Right atrium auricular region (tissue), 2 donors: ENCODE results near the gene SMURF2. TPM values are rescaled to one million over a fixed set of nuclear protein-coding genes. Genes with fewer than 3 reads are reported as not detected.

Experiments used
- DNase-seq: peaks from one replicate; pipeline ENCODE4 v3.0.0-alpha.2; 2019; ENCODE audit warnings: low spot score
- H3K27ac ChIP-seq, 2 donors: fragments of 200-600 bp; sonication (generic); 1 replicate in 1 of 2; 2 replicates in 1 of 2; pipeline ENCODE4 v1.5.1; 2016 to 2019
- H3K27me3 ChIP-seq, 2 donors: fragments of 200-600 bp; sonication (generic); one replicate each; pipeline versions ENCODE4 v1.5.1 to v1.6.0; 2017 to 2019
- H3K36me3 ChIP-seq: fragments of 200-600 bp; sonication (generic); one replicate; pipeline ENCODE4 v1.5.1; 2016
- H3K4me1 ChIP-seq, 2 donors: fragments of 200-600 bp; sonication (generic); one replicate each; pipeline versions ENCODE4 v1.5.1 to v1.6.0; 2017 to 2019
- H3K4me3 ChIP-seq, 2 donors: fragments of 200-600 bp; sonication (generic); 1 replicate in 1 of 2; 2 replicates in 1 of 2; pipeline ENCODE4 v1.5.1; 2017 to 2019; ENCODE audit warnings: mild to moderate bottlenecking in 1 of 2, moderate library complexity in 1 of 2
- H3K9me3 ChIP-seq, 2 donors: fragments of 200-600 bp; sonication (generic); one replicate each; pipeline ENCODE4 v1.5.1; 2019
- CTCF ChIP-seq, 2 donors: fragments of 200-600 bp; sonication (generic); IDR thresholded peaks; one replicate each; pipeline ENCODE4 v1.5.1; 2019; ENCODE audit warnings: antibody characterized with exemption in 2 of 2
- total RNA-seq, 2 donors: library from RNA; depleted of rRNA; stranded (reverse); fragments of >200 nt; gene quantifications; one replicate each; pipeline ENCODE4 v1.1.0, GENCODE V29; 2016

Gene SMURF2
- total RNA-seq, 2 donors from 2014 or later, result 12.6 to 15.3 TPM

- no peaks in the 10 kb centered on the region for H3K4me1 ChIP-seq
- DNase-seq, result no peak
- no peaks in the 10 kb centered on the region for H3K9me3 ChIP-seq
- H3K27ac ChIP-seq, result no peak overlapping the region
- no peak for TF ChIP-seq CTCF (IDR thresholded peaks at IDR 0.05)
- H3K36me3 ChIP-seq, result peaks cover 61% of the 10 kb centered on the region
- no peak overlapping the region for H3K4me3 ChIP-seq
- H3K27me3 ChIP-seq, result no peaks in the 10 kb centered on the region
Measured at GRCh38 chr17:64544742-64545141, 117.4 kb downstream of the SMURF2 start.

- Histone ChIP-seq H3K27ac (no peak overlapping the region), H3K9me3 (no peaks in the 10 kb centered on the region), H3K27me3 (no peaks in the 10 kb centered on the region), H3K36me3 (peaks cover 58% of the 10 kb centered on the region), H3K4me1 (no peaks in the 10 kb centered on the region), H3K4me3 (no peak overlapping the region)
- no peak for TF ChIP-seq CTCF (IDR thresholded peaks at IDR 0.05)
- DNase-seq, result no peak
Measured at GRCh38 chr17:64540118-64540776, 121.9 kb downstream of the SMURF2 start.

- H3K4me1 ChIP-seq, result no peaks in the 10 kb centered on the region
- H3K36me3 ChIP-seq, result peaks cover 64% of the 10 kb centered on the region
- no peak for TF ChIP-seq CTCF (IDR thresholded peaks at IDR 0.05)
- H3K9me3 ChIP-seq, result no peaks in the 10 kb centered on the region
- DNase-seq, result no peak
- no peaks in the 10 kb centered on the region for H3K27me3 ChIP-seq
- H3K27ac ChIP-seq, result no peak overlapping the region
- no peak overlapping the region for H3K4me3 ChIP-seq
Measured at GRCh38 chr17:64538508-64539130, 123.5 kb downstream of the SMURF2 start.

GRCh38 chr17:64537488-64537887 lies 124.6 kb downstream of the SMURF2 start:
- H3K27me3 ChIP-seq, result no peaks in the 10 kb centered on the region
- no peak for DNase-seq
- H3K36me3 ChIP-seq, result peaks cover 74% of the 10 kb centered on the region
- no peaks in the 10 kb centered on the region for H3K9me3 ChIP-seq
- H3K4me1 ChIP-seq, result no peaks in the 10 kb centered on the region
- no peak overlapping the region for H3K27ac ChIP-seq
- TF ChIP-seq CTCF (IDR thresholded peaks at IDR 0.05), result no peak
- H3K4me3 ChIP-seq, result no peak overlapping the region

GRCh38 chr17:64536913-64537312 lies 125.2 kb downstream of the SMURF2 start:
- Histone ChIP-seq H3K4me1 (no peaks in the 10 kb centered on the region), H3K27me3 (no peaks in the 10 kb centered on the region), H3K27ac (no peak overlapping the region), H3K4me3 (no peak overlapping the region), H3K9me3 (no peaks in the 10 kb centered on the region), H3K36me3 (peaks cover 74% of the 10 kb centered on the region)
- DNase-seq, result no peak
- TF ChIP-seq CTCF (IDR thresholded peaks at IDR 0.05), result no peak
